H9 (cell line): ENCODE results near the gene ZNF688. TPM values are rescaled to one million over a fixed set of nuclear protein-coding genes. Genes with fewer than 3 reads are reported as not detected.
"Not testable (repeated sequence)": the region's sequence is repeated elsewhere in the genome, so short reads cannot be mapped to it uniquely, and the experiment has no call there.

Source experiments
- DNase-seq: peaks from one replicate; pipeline ENCODE4 v3.0.0-alpha.2; 2017
- H2AFZ ChIP-seq: one replicate; pipeline ENCODE4 v1.6.1; 2013; ENCODE audit warnings: mild to moderate bottlenecking, low read length, control low read depth, moderate library complexity
- H2AK5ac ChIP-seq: 2 replicates; pipeline ENCODE4 v1.6.1; 2013; ENCODE audit warnings: low read length, control low read depth, mixed read lengths; ENCODE audit not compliant: insufficient read length
- H2BK120ac ChIP-seq: one replicate; pipeline ENCODE4 v1.6.1; 2013; ENCODE audit warnings: low read depth, mild to moderate bottlenecking, low read length, control low read depth, inconsistent platforms; ENCODE audit not compliant: poor library complexity, severe bottlenecking
- H2BK12ac ChIP-seq: 2 replicates; pipeline ENCODE4 v1.6.1; 2013; ENCODE audit warnings: low read length, control low read depth, mixed read lengths, low read depth; ENCODE audit not compliant: insufficient read length
- H2BK15ac ChIP-seq: 2 replicates; pipeline ENCODE4 v1.6.1; 2013; ENCODE audit warnings: low read depth, low read length, control low read depth
- H2BK20ac ChIP-seq: one replicate; pipeline ENCODE4 v1.6.1; 2013; ENCODE audit warnings: low read depth, mild to moderate bottlenecking, low read length, control low read depth, inconsistent platforms; ENCODE audit not compliant: poor library complexity, severe bottlenecking
- H2BK5ac ChIP-seq: 2 replicates; pipeline ENCODE4 v1.6.1; 2013; ENCODE audit warnings: low read length, control low read depth, mixed read lengths; ENCODE audit not compliant: insufficient read length
- H3K14ac ChIP-seq: 2 replicates; pipeline ENCODE4 v1.6.1; 2013; ENCODE audit warnings: low read length, control low read depth; ENCODE audit not compliant: insufficient read depth
- H3K18ac ChIP-seq: 2 replicates; pipeline ENCODE4 v1.6.1; 2013; ENCODE audit warnings: low read depth, mild to moderate bottlenecking, mixed read lengths, low read length, control low read depth; ENCODE audit not compliant: insufficient read length
- H3K23ac ChIP-seq: 2 replicates; pipeline ENCODE4 v1.6.1; 2013; ENCODE audit warnings: low read length, control low read depth, mixed read lengths, low read depth; ENCODE audit not compliant: insufficient read length
- H3K23me2 ChIP-seq: 2 replicates; pipeline ENCODE4 v1.6.1; 2013; ENCODE audit warnings: low read depth, mild to moderate bottlenecking, mixed read lengths, low read length, control low read depth; ENCODE audit not compliant: insufficient read length, poor library complexity, severe bottlenecking
- H3K27ac ChIP-seq: 2 replicates; pipeline ENCODE4 v1.5.1; 2013; ENCODE audit warnings: low read length, control low read depth, mixed read lengths, low read depth; ENCODE audit not compliant: insufficient read length
- H3K27me3 ChIP-seq: 2 replicates; pipeline ENCODE4 v1.6.1; 2013; ENCODE audit warnings: low read length, control low read depth, inconsistent platforms; ENCODE audit not compliant: insufficient read depth
- H3K4ac ChIP-seq: 2 replicates; pipeline ENCODE4 v1.6.1; 2013; ENCODE audit warnings: low read depth, mild to moderate bottlenecking, control low read depth, inconsistent platforms, low read length, moderate library complexity
- H3K4me1 ChIP-seq: 2 replicates; pipeline ENCODE4 v1.6.1; 2013; ENCODE audit warnings: low read length, control low read depth, inconsistent platforms; ENCODE audit not compliant: insufficient read depth
- H3K4me2 ChIP-seq: 2 replicates; pipeline ENCODE4 v1.6.1; 2013; ENCODE audit warnings: low read length, control low read depth, mixed read lengths; ENCODE audit not compliant: insufficient read length, insufficient read depth
- H3K56ac ChIP-seq: 2 replicates; pipeline ENCODE4 v1.6.1; 2013; ENCODE audit warnings: low read depth, mild to moderate bottlenecking, mixed read lengths, low read length, control low read depth; ENCODE audit not compliant: insufficient read length
- H3K79me1 ChIP-seq: 2 replicates; pipeline ENCODE4 v1.6.1; 2013; ENCODE audit warnings: low read depth, mild to moderate bottlenecking, moderate library complexity, low read length, control low read depth, inconsistent platforms; ENCODE audit not compliant: insufficient read depth, poor library complexity, severe bottlenecking
- H3K79me2 ChIP-seq: 2 replicates; pipeline ENCODE4 v1.6.1; 2013; ENCODE audit warnings: low read length, control low read depth, inconsistent platforms; ENCODE audit not compliant: insufficient read depth
- H3K9ac ChIP-seq: 2 replicates; pipeline ENCODE4 v1.6.1; 2013; ENCODE audit warnings: low read length, control low read depth, mixed read lengths; ENCODE audit not compliant: insufficient read length; ENCODE audit errors: extremely low read depth
- H3K9me3 ChIP-seq: one replicate; pipeline ENCODE4 v1.6.1; 2013; ENCODE audit warnings: low read depth, low read length, inconsistent platforms; ENCODE audit not compliant: control insufficient read depth
- H3T11ph ChIP-seq: one replicate; pipeline ENCODE4 v1.6.1; 2013; ENCODE audit warnings: mild to moderate bottlenecking, low read length, control low read depth, inconsistent platforms
- H4K20me1 ChIP-seq: one replicate; pipeline ENCODE4 v1.6.1; 2013; ENCODE audit not compliant: control insufficient read depth, insufficient read length, insufficient read depth
- H4K5ac ChIP-seq: 2 replicates; pipeline ENCODE4 v1.6.1; 2013; ENCODE audit warnings: low read depth, mild to moderate bottlenecking, mixed read lengths, low read length, control low read depth; ENCODE audit not compliant: insufficient read length
- H4K8ac ChIP-seq: replicated peaks from 2 replicates; pipeline ENCODE4 v1.6.1; 2013; ENCODE audit warnings: low read length, control low read depth, mixed read lengths, low read depth; ENCODE audit not compliant: insufficient read length
- H4K91ac ChIP-seq: 2 replicates; pipeline ENCODE4 v1.6.1; 2013; ENCODE audit warnings: low read depth, mild to moderate bottlenecking, moderate library complexity, mixed read lengths, low read length, control low read depth; ENCODE audit not compliant: insufficient read length
- H3K27ac Mint-ChIP-seq, 3 experiments: 2 replicates in 2 of 3; 3 replicates in 1 of 3; pipeline ENCODE4 v1.8.0; 2020 to 2021; ENCODE audit warnings: mixed read lengths in 3 of 3, mild to moderate bottlenecking in 1 of 3, moderate library complexity in 1 of 3
- H3K27me3 Mint-ChIP-seq: 2 replicates; pipeline ENCODE4 v1.8.0; 2021; ENCODE audit warnings: low read depth, mild to moderate bottlenecking, moderate library complexity, mixed read lengths
- H3K36me3 Mint-ChIP-seq, 3 experiments: 2 replicates in 2 of 3; 3 replicates in 1 of 3; pipeline ENCODE4 v1.8.0; 2020 to 2021; ENCODE audit warnings: low read depth in 3 of 3, mixed read lengths in 3 of 3; ENCODE audit not compliant: insufficient read depth in 1 of 3
- H3K4me1 Mint-ChIP-seq, 2 experiments: 2 replicates each; pipeline ENCODE4 v1.8.0; 2020; ENCODE audit warnings: mixed read lengths in 2 of 2
- H3K4me3 Mint-ChIP-seq, 2 experiments: 2 replicates in 1 of 2; 3 replicates in 1 of 2; pipeline ENCODE4 v1.8.0; 2020 to 2021; ENCODE audit warnings: mild to moderate bottlenecking in 2 of 2, mixed read lengths in 2 of 2, moderate library complexity in 1 of 2
- H3K9me3 Mint-ChIP-seq, 2 experiments: 2 replicates in 1 of 2; 3 replicates in 1 of 2; pipeline ENCODE4 v1.8.0; 2020; ENCODE audit warnings: mild to moderate bottlenecking in 2 of 2, mixed read lengths in 2 of 2, moderate library complexity in 1 of 2
- CTCF ChIP-seq: fragments of 200-600 bp; sonication (generic); conservative IDR thresholded peaks from 3 replicates; pipeline ENCODE4 v1.8.0; 2021; ENCODE audit warnings: antibody characterized with exemption, mild to moderate bottlenecking
- WGBS: extraction: QIAGEN DNeasy Blood & Tissue Kit; methylation state at CpG from one replicate; pipeline ENCODE4 v1.1.7; 2013; ENCODE audit warnings: missing lambda C conversion rate, low lambda C conversion rate, mixed read lengths; ENCODE audit not compliant: insufficient read length; ENCODE audit errors: extremely low coverage; 5-methylcytosine and 5-hydroxymethylcytosine counted together
- total RNA-seq: library from RNA; stranded (reverse); gene quantifications from 2 replicates; pipeline ENCODE4 v1.2.1, GENCODE V29; 2021

ZNF688 gene
- total RNA-seq, 1 experiment from 2014 or later: 4.5 TPM

GRCh38 chr16:30541502-30542329 lies 29.8 kb downstream of the ZNF688 start:
- no peak overlapping the region for H3K23ac ChIP-seq
- H4K5ac ChIP-seq: no peak overlapping the region
- Mint-ChIP-seq H3K4me3 (no peak overlapping the region), H3K36me3 (peaks cover 0 to 10% (median 9%) of the 10 kb centered on the region in 3 experiments; a peak in 6 of 7 replicates), H3K4me1 (peaks cover 8 to 18% of the 10 kb centered on the region in 2 experiments), H3K27ac (no peak overlapping the region), H3K27me3 (no peaks in the 10 kb centered on the region), H3K9me3 (0 out of 5 replicates have a peak, but pooled peaks cover 0 to 4% of the 10 kb centered on the region in 2 experiments)
- no peak for DNase-seq
- no peaks in the 10 kb centered on the region for H4K20me1 ChIP-seq
- no peaks in the 10 kb centered on the region for H3K9me3 ChIP-seq
- H3K79me1 ChIP-seq: no peaks in the 10 kb centered on the region
- H3K14ac ChIP-seq: no peak overlapping the region
- H3K27ac ChIP-seq: no peak overlapping the region
- no peak overlapping the region for H3K18ac ChIP-seq
- no CpG with 5 or more reads among the region's 10 CpGs for WGBS
- no peak overlapping the region for H2BK12ac ChIP-seq
- no peak overlapping the region for H4K8ac ChIP-seq
- no peak overlapping the region for H2BK20ac ChIP-seq
- H3K9ac ChIP-seq: no peak overlapping the region
- H3T11ph ChIP-seq: no peak overlapping the region
- no peak overlapping the region for H3K56ac ChIP-seq
- H2AFZ ChIP-seq: no peak overlapping the region
- no peak overlapping the region for H4K91ac ChIP-seq
- TF ChIP-seq CTCF: no peak
- H3K23me2 ChIP-seq: no peaks in the 10 kb centered on the region
- H3K79me2 ChIP-seq: no peaks in the 10 kb centered on the region
- H2AK5ac ChIP-seq: no peak overlapping the region
- H3K4me1 ChIP-seq: peaks cover 3% of the 10 kb centered on the region; the same call in 1 of the 2 replicates
- no peak overlapping the region for H2BK120ac ChIP-seq
- H2BK5ac ChIP-seq: no peak overlapping the region
- H3K4me2 ChIP-seq: peak overlapping the region; percentile 19
- no peaks in the 10 kb centered on the region for H3K27me3 ChIP-seq
- no peak overlapping the region for H2BK15ac ChIP-seq
- H3K4ac ChIP-seq: no peak overlapping the region

DNA sequence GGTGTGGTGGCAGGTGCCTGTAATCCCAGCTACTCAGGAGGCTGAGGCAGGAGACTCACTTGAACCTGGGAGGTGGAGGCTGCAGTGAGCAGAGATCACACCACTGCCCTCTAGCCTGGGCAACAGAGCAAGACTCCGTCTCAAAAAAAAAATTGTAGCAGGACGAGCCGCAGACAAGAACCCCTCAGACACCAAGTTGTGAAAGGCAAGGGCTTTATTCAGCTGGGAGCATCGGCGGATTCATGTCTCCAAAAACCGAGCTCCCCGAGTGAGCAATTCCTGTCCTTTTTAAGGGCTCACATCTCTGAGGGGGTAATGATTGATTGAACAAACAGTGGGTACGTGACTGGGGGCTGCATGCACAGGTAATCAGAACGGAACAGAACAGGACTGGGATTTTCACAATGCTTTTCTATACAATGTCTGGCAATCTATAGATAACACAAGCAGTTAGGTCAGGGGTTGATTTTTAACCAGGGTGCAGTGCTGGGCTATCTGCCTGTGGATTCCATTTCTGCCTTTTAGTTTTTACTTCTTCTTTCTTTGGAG lies 30.5 kb downstream of the ZNF688 start:
- not testable (repeated sequence) for H3K56ac ChIP-seq, H3T11ph ChIP-seq, H3K79me1 ChIP-seq, DNase-seq, H3K79me2 ChIP-seq, H3K4me2 ChIP-seq, H2BK12ac ChIP-seq, H4K5ac ChIP-seq, H3K23me2 ChIP-seq, H3K4me3 Mint-ChIP-seq, H3K27me3 ChIP-seq, H3K9me3 ChIP-seq, H3K4ac ChIP-seq, H3K27ac ChIP-seq, H2BK20ac ChIP-seq, H2BK5ac ChIP-seq, H3K9me3 Mint-ChIP-seq, H4K20me1 ChIP-seq, H3K4me1 ChIP-seq, H2AK5ac ChIP-seq, H4K91ac ChIP-seq, H3K23ac ChIP-seq, H2BK120ac ChIP-seq, H3K18ac ChIP-seq, H3K14ac ChIP-seq, H2AFZ ChIP-seq, H3K27ac Mint-ChIP-seq, H2BK15ac ChIP-seq, H3K27me3 Mint-ChIP-seq, H4K8ac ChIP-seq, H3K9ac ChIP-seq
- H3K36me3 Mint-ChIP-seq: peaks cover 3 to 13% (median 6%) of the 10 kb centered on the region in 3 experiments; a peak in 6 of 7 replicates
- peaks cover 15 to 18% of the 10 kb centered on the region in 2 experiments for H3K4me1 Mint-ChIP-seq
- WGBS: no CpG with 5 or more reads among the region's 9 CpGs
